Parathyroid adenoma (tissue), 2 donors: Measurements from ENCODE around the gene JPH2.

Experiments
- H2AFZ ChIP-seq: fragments of 300-600 bp; sonication (generic); one replicate; pipeline ENCODE4 v1.7.0; 2017; ENCODE audit warnings: antibody characterized with exemption, mild to moderate bottlenecking
- H3K27ac ChIP-seq: fragments of 300-600 bp; sonication (generic); one replicate; pipeline ENCODE4 v1.7.0; 2017
- H3K27me3 ChIP-seq: fragments of 300-600 bp; sonication (generic); one replicate; pipeline ENCODE4 v1.7.0; 2017; ENCODE audit warnings: low read length; ENCODE audit not compliant: control insufficient read depth, insufficient read depth
- H3K36me3 ChIP-seq: fragments of 300-600 bp; sonication (generic); one replicate; pipeline ENCODE4 v1.7.0; 2017; ENCODE audit warnings: low read length; ENCODE audit not compliant: control insufficient read depth, insufficient read depth
- H3K4me1 ChIP-seq: fragments of 300-600 bp; sonication (generic); one replicate; pipeline ENCODE4 v1.7.0; 2017; ENCODE audit warnings: control low read depth
- H3K4me2 ChIP-seq: fragments of 300-600 bp; sonication (generic); one replicate; pipeline ENCODE4 v1.7.0; 2017; ENCODE audit warnings: low read length
- H3K4me3 ChIP-seq: fragments of 300-600 bp; sonication (generic); one replicate; pipeline ENCODE4 v1.7.0; 2017; ENCODE audit warnings: low read depth, low read length
- H3K79me2 ChIP-seq: fragments of 300-600 bp; sonication (generic); one replicate; pipeline ENCODE4 v1.7.0; 2017; ENCODE audit warnings: control low read depth
- H3K9ac ChIP-seq: fragments of 300-600 bp; sonication (generic); one replicate; pipeline ENCODE4 v1.7.0; 2017; ENCODE audit warnings: mild to moderate bottlenecking
- H3K9me3 ChIP-seq: fragments of 300-600 bp; sonication (generic); one replicate; pipeline ENCODE4 v1.7.0; 2017; ENCODE audit warnings: low read length; ENCODE audit not compliant: control insufficient read depth
- TF ChIP-seq, protein P1 (sequence below): fragments of 300-600 bp; sonication (generic); IDR thresholded peaks from one replicate; pipeline ENCODE4 v1.7.0; 2017; ENCODE audit warnings: antibody characterized with exemption, mild to moderate bottlenecking
- donor health status: primary hyperparathyroidism.

The JPH2 gene

DNA sequence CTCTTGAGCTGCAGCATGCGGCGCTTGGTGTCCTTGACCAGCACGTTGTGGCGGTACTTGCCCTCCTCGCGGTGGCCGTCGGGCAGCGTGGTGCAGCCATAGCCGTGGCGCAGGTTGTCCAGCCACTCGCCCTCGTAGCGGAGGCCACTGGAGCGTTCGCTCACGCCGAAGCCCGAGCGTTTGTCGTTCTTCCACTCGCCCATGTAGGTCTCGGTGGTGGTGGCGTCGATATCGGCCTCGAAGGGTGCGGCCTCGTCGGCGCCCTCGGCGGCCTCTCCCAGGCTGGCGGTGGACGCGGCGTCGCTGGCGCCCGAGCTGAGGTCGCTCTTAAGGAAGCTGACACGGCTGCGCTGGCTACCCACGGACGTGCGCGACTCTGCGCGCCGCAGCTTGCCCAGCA lies 27.3 kb downstream of the JPH2 start:
- Histone ChIP-seq H3K27me3 (no peaks in the 10 kb centered on the region), H3K79me2 (no peaks in the 10 kb centered on the region), H2AFZ (no peak overlapping the region), H3K9ac (no peak overlapping the region), H3K4me2 (no peak overlapping the region), H3K9me3 (no peaks in the 10 kb centered on the region), H3K36me3 (no peaks in the 10 kb centered on the region), H3K4me1 (no peaks in the 10 kb centered on the region), H3K27ac (no peak overlapping the region), H3K4me3 (no peak overlapping the region)
- TF ChIP-seq, protein P1, sequence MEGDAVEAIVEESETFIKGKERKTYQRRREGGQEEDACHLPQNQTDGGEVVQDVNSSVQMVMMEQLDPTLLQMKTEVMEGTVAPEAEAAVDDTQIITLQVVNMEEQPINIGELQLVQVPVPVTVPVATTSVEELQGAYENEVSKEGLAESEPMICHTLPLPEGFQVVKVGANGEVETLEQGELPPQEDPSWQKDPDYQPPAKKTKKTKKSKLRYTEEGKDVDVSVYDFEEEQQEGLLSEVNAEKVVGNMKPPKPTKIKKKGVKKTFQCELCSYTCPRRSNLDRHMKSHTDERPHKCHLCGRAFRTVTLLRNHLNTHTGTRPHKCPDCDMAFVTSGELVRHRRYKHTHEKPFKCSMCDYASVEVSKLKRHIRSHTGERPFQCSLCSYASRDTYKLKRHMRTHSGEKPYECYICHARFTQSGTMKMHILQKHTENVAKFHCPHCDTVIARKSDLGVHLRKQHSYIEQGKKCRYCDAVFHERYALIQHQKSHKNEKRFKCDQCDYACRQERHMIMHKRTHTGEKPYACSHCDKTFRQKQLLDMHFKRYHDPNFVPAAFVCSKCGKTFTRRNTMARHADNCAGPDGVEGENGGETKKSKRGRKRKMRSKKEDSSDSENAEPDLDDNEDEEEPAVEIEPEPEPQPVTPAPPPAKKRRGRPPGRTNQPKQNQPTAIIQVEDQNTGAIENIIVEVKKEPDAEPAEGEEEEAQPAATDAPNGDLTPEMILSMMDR = no peak

DNA sequence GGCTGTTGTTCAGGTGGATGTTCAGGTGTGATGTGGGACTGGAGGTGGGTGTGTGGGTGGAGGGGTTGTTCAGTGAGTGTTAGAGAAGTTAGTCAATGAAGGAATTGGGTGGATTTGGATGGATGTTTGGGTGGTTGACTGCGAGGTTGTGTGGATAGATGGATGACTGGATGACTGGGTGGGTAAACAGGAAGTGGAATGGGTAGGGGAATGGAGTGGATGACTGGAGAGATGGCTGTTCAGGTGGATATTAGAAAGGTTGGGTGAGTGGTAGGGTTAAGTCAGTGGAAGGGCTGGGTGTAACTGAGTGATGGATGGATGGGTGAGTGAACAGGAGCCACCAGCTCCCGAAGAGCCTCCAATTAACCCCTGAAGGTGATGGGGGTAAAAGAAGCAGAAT lies 27.9 kb downstream of the JPH2 start:
- Histone ChIP-seq H3K9ac (no peak overlapping the region), H3K4me3 (no peak overlapping the region), H3K27ac (no peak overlapping the region), H3K9me3 (no peaks in the 10 kb centered on the region), H3K36me3 (no peaks in the 10 kb centered on the region), H2AFZ (no peak overlapping the region), H3K79me2 (no peaks in the 10 kb centered on the region), H3K4me1 (no peaks in the 10 kb centered on the region), H3K27me3 (no peaks in the 10 kb centered on the region), H3K4me2 (no peak overlapping the region)
- TF ChIP-seq, protein P1 = no peak

DNA sequence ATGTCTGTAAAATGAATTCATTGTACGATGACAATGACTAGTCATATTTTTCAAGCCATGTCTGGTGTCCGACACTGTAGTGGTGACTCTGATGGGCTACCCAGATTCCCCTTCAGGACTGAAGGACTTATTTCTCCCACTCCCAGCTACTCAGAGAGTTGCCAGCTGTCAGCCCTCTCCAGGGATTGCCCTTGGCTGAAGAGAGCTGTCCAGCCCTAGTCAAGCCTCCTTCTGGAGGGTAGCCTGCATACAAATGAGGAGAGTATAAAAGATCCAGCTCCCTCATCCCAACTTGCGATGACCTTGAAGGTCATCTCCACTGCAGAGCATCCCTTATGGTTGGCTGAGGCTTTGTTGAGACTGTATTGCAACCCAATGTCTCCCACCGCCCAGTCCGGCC lies 29.9 kb downstream of the JPH2 start:
- no peak overlapping the region for H3K27ac ChIP-seq
- H3K79me2 ChIP-seq = no peaks in the 10 kb centered on the region
- no peak overlapping the region for H2AFZ ChIP-seq
- no peak overlapping the region for H3K4me2 ChIP-seq
- no peaks in the 10 kb centered on the region for H3K9me3 ChIP-seq
- TF ChIP-seq, protein P1 = no peak
- no peak overlapping the region for H3K9ac ChIP-seq
- no peaks in the 10 kb centered on the region for H3K4me1 ChIP-seq
- H3K4me3 ChIP-seq = no peak overlapping the region
- no peaks in the 10 kb centered on the region for H3K27me3 ChIP-seq
- no peaks in the 10 kb centered on the region for H3K36me3 ChIP-seq

DNA sequence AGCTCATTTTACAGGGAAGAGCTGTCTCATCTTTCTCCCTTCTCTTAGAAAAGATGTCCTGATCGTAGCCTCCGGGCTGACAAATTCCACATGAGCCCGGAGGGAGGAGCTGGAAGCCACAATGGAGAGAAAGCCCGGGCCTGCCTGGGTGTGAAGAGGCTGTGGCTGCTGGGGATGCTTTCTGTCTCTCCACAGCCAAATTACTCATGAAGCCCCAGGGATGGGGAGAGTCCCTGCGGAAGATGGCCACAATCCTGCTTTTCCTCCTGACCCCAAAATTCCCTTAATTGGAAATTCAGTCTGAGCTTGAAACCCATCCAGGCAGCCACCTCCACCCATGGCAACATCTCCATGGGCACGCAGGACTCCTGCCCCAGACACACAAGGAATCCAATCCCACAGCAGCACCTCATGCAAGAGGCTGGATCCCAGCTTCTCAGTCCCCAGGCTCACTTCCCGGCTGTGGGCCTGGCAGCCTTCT lies 32.4 kb downstream of the JPH2 start:
- TF ChIP-seq, protein P1 = no peak
- Histone ChIP-seq H3K4me3 (no peak overlapping the region), H3K9ac (no peak overlapping the region), H2AFZ (no peak overlapping the region), H3K27ac (no peak overlapping the region), H3K79me2 (no peaks in the 10 kb centered on the region), H3K4me2 (no peak overlapping the region), H3K4me1 (no peaks in the 10 kb centered on the region), H3K36me3 (no peaks in the 10 kb centered on the region), H3K9me3 (no peaks in the 10 kb centered on the region), H3K27me3 (no peaks in the 10 kb centered on the region)

DNA sequence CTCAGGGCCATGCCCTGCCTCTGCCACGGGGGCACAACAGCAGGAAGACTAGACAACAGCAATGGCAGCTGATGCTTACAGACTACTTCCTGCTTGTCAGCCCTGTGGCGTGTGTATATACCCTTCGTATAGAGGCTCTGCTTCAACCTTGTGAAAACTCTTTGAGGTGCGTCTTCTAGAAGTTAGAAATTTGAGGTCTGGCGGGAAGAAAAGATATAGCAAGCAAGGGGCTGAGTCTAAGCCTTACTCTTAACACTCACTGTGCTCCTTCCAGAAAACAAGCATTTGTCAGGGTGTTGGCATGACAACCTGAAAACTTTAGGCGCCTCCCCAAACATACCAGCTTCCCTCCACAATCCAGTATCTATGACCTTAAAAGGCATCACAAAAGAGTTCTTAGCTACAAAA lies 33.3 kb downstream of the JPH2 start:
- Histone ChIP-seq H3K4me3 (no peak overlapping the region), H3K79me2 (no peaks in the 10 kb centered on the region), H3K9me3 (no peaks in the 10 kb centered on the region), H2AFZ (no peak overlapping the region), H3K4me1 (no peaks in the 10 kb centered on the region), H3K27me3 (no peaks in the 10 kb centered on the region), H3K4me2 (no peak overlapping the region), H3K9ac (no peak overlapping the region), H3K36me3 (no peaks in the 10 kb centered on the region), H3K27ac (no peak overlapping the region)
- TF ChIP-seq, protein P1 = no peak
